Cortex of kidney (tissue), 1 donor: Measurements from ENCODE around the gene MOB3A.

ENCODE experiments used
- DNase-seq: peaks from one replicate; lab custom pipeline; 2025; lab: John Stamatoyannopoulos, UW

The MOB3A gene

GRCh38 chr19:2123682-2124387 lies 27.7 kb upstream of the MOB3A start:
- DNase-seq: no peak

- no peak for DNase-seq
These were observed 26.9 kb upstream of the MOB3A start for GRCh38 chr19:2122982-2123381.

GRCh38 chr19:2122251-2122650 lies 26.1 kb upstream of the MOB3A start:
- no peak for DNase-seq

DNA sequence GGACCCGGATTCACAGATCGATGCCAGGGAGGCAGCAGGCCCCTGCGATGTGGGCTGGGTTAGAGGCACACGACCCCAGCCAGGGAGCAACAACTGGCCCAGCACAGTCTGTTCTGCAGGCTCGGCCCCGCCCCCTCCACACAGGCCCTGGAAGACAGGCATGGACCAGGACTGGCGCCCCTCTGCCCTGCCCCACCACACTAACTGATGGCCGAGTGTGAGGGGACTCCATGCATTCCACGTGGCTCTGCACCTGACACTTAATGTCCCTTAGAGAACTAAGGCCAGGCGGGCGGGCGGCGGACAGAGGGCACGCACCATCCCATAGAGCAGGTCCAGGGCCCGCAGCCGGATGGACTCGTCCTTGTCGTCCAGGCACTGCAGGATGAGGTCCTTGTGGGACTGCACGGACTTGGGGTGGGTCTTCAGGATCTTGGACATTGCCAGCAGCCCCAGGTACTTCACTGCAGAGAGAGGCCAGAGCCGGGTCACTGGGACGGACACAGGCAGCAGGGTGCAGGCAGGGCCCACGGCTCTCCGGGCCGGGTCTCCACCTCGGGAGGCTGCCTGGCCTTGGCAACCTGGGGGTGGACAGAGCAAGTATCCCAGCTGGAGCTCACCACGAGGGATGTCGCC lies 25.4 kb upstream of the MOB3A start:
- DNase-seq: no peak

GRCh38 chr19:2120821-2121220 lies 24.7 kb upstream of the MOB3A start:
- no peak for DNase-seq

DNA sequence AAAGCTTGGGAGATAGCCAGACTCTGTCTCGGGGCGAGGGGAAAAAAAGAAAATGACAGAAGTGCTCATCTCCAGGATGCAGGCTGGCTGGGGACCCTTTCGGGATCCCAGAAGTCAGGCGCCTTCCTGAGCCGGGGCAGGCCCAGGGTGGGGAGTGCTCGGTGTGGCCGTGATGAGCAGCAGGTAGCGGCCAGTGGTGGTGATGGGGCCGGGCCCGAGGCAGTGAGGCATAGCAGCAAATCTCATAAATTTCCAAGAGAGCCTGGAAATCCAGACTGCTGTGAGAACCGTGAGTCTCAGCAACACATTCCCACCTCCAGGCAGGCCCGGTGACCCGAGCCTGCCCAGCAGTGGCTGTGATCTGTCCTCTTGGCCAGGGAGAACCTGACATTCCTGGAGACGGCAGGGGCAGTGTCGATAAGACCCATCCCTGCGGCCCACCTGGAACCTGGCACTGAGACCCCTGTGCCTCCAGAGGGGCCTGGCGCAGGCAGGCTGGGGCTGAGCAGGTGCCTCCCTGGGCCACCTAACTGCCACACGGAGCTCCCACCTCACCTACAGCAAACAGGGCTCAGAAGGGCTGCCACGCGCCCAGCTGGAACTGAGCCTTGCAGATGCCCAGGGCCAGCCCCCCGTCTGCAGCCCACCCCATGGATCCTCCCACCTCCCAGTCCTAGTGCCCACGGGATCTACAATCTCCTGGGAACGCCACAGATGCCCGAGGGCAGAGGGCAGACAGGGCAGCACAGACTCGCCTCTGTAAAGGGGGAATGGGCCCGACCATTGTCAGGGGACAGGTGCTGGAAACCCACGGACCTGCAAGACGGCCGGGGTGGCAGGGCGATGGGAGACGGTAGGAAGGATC lies 24.0 kb upstream of the MOB3A start:
- DNase-seq: no peak

GRCh38 chr19:2118438-2118837 lies 22.3 kb upstream of the MOB3A start:
- no peak for DNase-seq

GRCh38 chr19:2117215-2117960 lies 21.3 kb upstream of the MOB3A start:
- no peak for DNase-seq

GRCh38 chr19:2116507-2116906 lies 20.4 kb upstream of the MOB3A start:
- DNase-seq: no peak

- DNase-seq: no peak
These were observed 19.8 kb upstream of the MOB3A start for GRCh38 chr19:2115911-2116426.

- DNase-seq: no peak
These were observed 19.2 kb upstream of the MOB3A start for GRCh38 chr19:2115324-2115723.

DNA sequence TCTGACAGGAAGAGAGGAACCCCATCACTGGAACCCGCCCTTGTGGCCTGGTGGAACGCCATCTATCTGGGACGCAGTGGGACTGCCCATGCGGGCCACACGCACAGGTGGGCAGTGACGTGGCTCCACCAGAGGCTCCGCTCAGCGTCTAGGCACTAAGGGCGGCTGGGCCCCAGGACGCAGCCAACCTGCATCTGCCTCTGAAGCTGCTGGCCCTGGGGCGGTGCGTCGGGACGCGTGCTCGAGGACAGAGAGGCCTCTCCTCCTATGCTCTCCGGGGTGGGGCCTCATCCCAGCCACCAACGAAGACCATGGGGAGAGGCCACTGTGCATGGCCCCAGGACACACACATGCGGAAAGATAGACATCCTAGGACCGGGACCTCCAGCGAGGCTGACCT lies 18.7 kb upstream of the MOB3A start:
- DNase-seq: no peak

GRCh38 chr19:2114218-2114617 lies 18.1 kb upstream of the MOB3A start:
- DNase-seq: no peak

DNA sequence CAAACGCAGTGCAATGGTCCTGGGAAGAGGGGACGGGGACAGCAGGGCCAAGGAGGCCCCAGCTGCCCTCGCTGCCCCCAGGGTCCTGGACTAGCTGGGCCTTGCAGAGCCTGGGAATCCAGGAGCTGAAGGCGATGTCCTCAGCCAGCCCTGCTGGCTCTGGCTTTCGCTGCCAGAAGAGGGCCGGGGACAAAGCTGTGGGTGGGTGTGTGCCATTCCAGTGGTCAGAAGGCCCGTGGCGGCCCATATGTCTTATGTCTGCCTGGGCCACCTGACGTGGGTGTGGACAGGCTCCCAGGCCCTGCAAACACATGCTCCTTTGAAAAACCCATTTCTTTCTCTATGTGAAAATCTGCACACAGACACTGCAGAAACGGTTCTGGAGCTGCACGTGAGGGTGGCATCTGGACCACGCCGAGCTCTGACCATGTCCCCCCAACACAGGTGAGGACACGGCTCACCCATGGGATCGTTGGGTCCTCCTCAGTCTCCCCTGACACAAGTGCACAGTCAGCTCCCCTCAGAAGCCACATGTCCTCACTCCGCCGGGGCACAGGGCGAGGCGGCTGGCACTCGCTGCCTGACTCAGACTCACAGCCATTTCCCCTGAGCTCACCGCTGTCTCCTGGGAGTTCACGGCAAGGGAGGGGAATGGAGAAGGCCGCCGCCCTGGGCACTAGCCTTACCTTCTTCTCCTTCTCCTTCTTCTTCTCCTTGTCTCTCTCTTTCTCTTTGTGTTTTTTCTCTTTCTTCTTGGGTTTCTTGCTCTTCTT lies 17.5 kb upstream of the MOB3A start:
- no peak for DNase-seq

- no peak for DNase-seq
These were observed 16.6 kb upstream of the MOB3A start for GRCh38 chr19:2112516-2113320.

DNA sequence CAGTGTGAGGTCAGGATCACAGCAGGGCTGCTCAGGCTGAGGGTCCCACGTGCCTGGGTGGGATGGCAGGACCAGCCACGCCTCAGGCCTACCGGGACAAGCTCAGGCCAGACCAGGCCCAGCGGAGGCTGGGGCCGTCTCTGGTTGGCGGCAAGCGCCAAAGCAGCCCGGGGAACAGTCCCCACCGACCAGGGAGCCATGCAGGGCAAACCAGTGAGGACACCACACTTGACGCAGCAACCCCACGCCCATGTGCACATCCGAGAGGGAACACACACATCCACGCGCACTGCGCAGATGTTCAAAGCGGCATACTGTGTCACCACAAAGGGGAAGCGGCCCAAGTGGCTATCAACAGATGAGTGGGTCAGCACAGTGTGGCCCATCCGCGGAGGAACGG lies 15.8 kb upstream of the MOB3A start:
- no peak for DNase-seq

DNA sequence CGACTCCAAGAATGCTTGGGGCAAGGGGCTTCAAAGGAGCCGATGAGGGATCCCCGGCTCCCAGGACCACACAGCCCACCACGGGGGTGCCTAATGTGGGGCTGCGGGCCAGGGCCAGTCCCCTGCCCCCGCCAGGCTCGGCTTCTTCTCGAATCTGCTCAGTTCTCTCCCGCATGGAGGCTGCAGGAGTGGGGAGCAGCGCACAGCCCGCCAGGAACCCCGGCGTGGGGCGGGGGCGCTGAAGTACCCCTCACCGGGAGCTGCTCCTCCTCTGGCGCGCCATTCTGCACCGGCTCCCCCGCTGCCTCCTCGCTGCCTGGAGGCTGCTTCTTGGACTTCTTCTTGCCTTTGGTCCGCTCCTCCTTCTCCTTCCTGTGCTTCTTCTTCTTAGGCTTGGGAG lies 15.3 kb upstream of the MOB3A start:
- DNase-seq: no peak

DNA sequence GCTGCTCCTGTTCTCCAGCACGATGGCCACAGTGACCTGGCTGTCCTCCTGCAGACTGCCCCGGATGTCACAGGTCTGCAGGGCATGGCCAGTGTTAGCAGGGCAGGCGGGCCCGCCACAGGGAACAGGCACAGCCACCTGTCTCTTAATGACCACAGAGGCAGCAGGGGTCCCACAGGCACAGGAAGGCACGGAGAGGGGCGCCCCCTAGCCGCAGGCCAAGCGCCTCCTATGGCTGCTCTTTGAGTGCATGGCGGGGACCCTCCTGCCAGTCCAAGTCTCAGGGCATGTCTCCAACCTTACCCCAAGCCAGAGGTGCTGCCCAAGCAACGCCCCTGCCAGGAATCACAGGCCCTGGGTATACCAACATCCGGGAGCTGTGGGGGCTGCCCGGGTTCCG lies 14.7 kb upstream of the MOB3A start:
- DNase-seq: no peak

DNA sequence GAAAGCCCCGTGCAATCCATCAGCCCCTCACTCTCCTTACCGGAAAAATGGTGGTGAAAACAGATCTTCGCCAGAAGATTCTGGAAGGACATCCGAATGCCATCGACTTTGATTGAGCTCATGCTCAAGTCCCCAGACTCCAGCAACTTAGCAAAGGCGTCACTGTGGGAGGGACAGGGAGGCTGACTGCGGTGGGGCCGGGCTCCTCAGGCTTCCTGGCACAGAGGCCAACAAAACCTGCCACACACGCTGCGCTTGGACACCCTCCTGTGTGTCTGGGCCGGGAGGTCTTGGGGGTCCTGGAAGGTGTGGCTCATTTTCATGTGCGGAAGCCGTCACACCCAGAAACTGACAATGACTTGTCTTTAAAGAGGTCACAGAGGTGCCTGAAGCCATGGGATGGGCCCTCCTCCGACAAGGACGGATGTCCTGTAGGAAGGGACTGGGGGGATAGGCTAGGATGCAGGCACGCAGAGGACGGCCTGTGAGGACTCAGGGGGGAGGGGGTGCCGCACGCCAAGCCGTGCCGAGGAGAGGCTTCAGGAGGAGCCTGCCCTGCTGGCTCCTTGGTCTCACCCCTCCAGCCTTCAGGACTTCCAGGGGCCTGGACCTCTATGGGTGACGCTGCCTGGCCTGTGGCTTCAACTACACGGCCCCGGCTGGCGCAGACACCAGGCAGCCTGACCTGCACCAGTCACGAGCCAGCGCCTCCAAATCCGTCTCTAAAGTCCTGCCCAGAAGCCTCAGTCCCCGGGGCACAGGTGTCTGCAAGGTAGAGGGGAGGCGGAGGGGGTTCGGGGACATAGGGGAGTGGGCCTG lies 13.1 kb upstream of the MOB3A start:
- DNase-seq: no peak
